HG02852 (cell line): ENCODE results near the gene RBM8A.

Experiments used
- ATAC-seq: cut with Tn5 transposase; IDR thresholded peaks from one replicate; pipeline ENCODE4 v1.9.1; 2021; ENCODE audit warnings: mild to moderate bottlenecking, moderate library complexity; ENCODE audit not compliant: unreplicated experiment

Gene RBM8A

DNA sequence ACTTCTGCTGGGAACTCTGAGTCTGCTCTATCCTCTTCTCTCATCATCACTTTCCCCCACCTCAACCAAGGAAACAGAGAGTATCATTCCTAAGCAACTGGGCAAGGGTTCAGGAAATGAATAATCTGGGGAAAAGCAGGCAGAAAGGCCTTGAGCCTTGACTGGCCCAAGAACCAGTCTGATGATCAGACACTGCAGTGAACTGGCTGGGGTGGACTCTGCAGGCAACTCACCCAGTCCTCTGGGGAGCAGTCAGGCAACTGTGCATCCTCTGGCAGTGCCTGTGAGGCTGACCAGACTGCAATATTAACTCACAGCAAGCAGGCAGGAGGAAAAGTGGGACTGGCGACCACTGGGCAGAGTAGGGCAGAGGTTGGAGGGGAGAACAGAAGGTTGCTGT lies 42.6 kb downstream of the RBM8A start:
- ATAC-seq = no peak

DNA sequence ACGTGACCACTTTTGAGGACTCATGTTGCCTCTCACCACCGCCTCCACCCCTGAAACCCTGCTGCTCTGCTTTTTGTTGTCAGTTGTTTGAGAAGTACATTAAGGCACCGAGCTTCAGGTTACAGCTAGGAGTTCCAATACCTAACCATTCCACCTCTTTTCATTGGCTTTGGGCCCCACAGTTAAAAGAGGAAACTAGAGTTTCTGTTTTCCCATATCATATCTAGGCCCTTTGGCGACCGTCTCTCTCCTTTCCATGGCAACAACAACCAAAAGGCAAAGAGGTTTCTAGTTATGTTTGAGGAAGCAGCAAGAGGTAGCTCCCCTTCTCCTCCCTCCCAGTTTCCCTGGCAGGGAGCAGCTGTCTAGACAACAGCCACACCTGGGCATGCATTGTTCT lies 47.5 kb downstream of the RBM8A start:
- no peak for ATAC-seq

DNA sequence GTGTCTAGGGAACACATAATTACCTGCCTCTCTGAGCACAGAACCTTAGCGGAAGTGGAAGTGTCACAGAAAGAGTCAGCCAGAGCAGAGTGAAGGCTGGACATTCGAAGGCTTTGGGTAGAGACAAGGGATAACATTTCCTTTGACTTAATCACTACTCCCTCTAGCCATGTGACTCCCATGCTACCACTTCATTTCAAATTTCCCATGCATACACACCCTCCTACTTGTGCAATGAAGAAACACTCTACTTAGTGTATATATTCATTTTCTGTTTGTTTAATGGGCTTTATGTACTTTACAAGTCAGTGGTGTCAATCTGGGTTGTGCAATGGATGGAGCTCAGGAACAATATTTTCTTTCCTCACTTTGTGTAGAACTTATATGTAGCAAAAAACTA lies 48.6 kb downstream of the RBM8A start:
- ATAC-seq = no peak

DNA sequence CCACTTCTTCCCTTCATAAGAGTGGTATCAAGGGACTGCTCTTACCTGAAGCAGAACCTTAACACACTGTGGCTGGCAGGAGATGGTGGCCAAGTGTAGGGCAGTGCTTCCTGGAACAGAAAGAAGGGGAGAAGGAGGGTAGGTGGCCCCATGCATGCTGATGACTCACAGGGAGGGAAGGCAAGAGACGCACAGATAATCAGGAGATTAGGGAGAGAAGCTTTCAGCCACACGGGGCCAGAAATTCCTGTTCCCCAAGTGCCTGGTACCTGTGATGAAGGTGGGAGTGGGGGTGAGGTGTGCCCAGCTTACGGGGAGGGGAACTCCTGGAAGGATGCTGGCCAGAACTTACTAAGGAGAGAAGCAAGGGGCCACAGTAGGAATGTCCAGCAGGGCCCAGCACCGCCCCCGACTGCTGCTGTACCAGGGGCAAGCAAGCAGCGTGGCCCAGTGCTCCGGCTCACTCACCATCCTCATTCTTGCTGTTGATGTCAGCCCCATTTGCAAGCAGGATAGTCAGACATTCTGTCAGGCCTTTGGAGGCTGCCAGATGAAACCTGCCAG lies 49.3 kb downstream of the RBM8A start:
- ATAC-seq = no peak

DNA sequence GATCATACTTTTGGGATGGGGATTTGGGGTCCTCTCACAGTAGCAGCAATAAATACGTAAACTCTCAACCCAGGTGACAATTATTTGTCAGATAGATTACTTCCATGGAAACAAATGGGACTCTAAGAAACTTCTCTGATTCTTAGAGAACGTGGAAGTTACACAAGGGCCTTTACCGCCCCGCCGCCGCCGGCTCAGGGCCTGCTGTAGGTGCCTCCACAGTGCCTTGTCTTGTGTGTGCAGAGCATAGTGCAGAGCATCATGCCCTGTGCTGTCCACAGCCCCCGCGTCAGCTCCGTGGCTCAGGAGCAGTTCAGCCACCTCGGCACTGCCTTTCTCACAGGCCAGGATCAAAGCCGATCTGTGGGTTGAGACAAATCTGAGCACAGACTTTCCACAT lies 52.6 kb downstream of the RBM8A start:
- ATAC-seq = no peak

DNA sequence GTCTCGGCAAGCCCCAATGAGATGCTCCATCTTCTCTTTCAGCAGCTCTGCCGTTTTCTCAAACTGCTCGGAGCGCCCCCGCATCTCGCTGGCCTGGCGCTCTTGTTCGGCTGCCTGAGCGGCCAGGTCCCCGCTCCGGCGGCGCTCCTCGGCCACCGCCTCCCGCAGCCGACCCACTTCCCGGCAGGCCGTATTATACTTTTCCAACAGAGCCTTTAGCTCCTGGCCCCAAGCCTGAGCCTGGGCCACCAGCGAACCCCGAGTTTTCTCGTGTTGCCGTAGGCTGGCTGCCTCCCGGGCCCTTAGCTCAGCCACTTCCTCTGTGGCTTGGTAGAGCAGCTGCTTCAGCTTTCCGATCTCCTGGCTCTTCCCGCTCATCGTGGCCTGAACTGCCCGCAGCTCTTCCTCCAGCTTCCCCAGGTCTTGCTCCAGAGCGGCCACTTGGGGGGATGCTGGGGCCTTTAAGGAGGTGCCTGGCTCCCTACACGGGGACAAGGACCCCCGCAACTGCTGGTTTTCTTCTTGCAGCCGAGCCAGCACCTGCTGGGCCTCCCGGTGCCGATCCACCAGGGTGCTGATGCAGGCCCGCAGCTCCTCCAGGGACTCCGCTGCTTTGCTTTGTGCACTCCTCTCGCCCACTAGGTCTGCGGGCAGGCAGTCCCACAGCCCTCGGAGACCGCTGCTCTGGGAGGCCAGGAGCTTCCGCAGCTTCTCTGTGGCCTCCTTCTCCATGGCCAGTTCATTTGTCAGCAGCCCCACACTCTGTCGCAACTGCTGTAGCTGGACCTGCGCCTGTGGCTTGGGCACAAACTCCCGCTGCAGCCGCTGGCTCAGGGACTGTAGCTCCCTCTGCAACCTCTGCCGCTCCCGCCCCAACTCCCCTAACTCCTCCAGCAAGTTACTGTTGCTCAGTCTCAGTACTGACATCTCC lies 55.0 kb downstream of the RBM8A start:
- ATAC-seq = no peak
